ENCODE data around the gene IRF7.

GRCh38 chr11:574632-575312 lies 41.0 kb downstream of the IRF7 start:
- TF ChIP-seq, protein P1, sequence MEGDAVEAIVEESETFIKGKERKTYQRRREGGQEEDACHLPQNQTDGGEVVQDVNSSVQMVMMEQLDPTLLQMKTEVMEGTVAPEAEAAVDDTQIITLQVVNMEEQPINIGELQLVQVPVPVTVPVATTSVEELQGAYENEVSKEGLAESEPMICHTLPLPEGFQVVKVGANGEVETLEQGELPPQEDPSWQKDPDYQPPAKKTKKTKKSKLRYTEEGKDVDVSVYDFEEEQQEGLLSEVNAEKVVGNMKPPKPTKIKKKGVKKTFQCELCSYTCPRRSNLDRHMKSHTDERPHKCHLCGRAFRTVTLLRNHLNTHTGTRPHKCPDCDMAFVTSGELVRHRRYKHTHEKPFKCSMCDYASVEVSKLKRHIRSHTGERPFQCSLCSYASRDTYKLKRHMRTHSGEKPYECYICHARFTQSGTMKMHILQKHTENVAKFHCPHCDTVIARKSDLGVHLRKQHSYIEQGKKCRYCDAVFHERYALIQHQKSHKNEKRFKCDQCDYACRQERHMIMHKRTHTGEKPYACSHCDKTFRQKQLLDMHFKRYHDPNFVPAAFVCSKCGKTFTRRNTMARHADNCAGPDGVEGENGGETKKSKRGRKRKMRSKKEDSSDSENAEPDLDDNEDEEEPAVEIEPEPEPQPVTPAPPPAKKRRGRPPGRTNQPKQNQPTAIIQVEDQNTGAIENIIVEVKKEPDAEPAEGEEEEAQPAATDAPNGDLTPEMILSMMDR (conservative IDR thresholded peaks at IDR 0.05; ENCODE audit: low read depth in 2 of 2), result no peak
- TF ChIP-seq EZH2 (IDR thresholded peaks at IDR 0.05; ENCODE audit: low read depth, unreplicated experiment), result peak; percentile 39
- TF ChIP-seq STAT1 (IDR thresholded peaks at IDR 0.05; ENCODE audit: unreplicated experiment), result no peak
- no peak for TF ChIP-seq CREB1 (CRISPR knock-in tag; IDR thresholded peaks at IDR 0.05; ENCODE audit: low read depth)
